ENCODE measurements around the gene PTPRM. TPM values are rescaled to one million over a fixed set of nuclear protein-coding genes. Genes with fewer than 3 reads are reported as not detected.

PTPRM gene
- total RNA-seq, 1 donor from 2014 or later, result 131 TPM

DNA sequence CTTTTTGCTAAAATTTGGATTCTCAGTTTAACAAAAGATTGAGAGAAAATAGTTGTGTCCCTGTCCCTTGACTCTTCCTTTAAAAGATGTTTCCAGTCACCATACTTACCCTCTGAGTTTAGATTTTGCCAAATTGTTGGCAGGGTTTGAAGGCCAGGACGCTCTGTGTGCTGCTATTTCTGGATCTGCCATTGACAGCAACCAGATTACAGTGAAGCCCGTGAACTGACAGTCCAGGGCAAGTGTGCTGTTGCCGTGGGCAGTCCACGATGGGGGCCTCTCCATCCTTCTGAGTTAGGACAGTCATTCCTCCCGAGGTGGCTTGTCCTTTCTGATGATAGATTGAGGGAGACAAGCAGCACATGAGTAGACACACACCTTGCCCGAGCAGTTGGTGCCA, 89.9 kb downstream of the PTPRM start:
- Mint-ChIP-seq H3K27me3 (ENCODE audit: low read depth) (no peaks in the 10 kb centered on the region), H3K27ac (ENCODE audit: unreplicated experiment) (no peak overlapping the region), H3K9me3 (ENCODE audit: low read depth) (no peaks in the 10 kb centered on the region), H3K4me1 (ENCODE audit: low read depth) (peaks cover 12% of the 10 kb centered on the region), H3K4me3 (ENCODE audit: unreplicated experiment) (no peak overlapping the region), H3K36me3 (ENCODE audit: low read depth) (no peaks in the 10 kb centered on the region)
- TF ChIP-seq, protein P1, sequence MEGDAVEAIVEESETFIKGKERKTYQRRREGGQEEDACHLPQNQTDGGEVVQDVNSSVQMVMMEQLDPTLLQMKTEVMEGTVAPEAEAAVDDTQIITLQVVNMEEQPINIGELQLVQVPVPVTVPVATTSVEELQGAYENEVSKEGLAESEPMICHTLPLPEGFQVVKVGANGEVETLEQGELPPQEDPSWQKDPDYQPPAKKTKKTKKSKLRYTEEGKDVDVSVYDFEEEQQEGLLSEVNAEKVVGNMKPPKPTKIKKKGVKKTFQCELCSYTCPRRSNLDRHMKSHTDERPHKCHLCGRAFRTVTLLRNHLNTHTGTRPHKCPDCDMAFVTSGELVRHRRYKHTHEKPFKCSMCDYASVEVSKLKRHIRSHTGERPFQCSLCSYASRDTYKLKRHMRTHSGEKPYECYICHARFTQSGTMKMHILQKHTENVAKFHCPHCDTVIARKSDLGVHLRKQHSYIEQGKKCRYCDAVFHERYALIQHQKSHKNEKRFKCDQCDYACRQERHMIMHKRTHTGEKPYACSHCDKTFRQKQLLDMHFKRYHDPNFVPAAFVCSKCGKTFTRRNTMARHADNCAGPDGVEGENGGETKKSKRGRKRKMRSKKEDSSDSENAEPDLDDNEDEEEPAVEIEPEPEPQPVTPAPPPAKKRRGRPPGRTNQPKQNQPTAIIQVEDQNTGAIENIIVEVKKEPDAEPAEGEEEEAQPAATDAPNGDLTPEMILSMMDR (IDR thresholded peaks at IDR 0.05), result no peak
- DNase-seq (ENCODE audit: low spot score), result no peak

- Mint-ChIP-seq H3K4me1 (ENCODE audit: low read depth) (peaks cover 12% of the 10 kb centered on the region), H3K36me3 (ENCODE audit: low read depth) (no peaks in the 10 kb centered on the region), H3K9me3 (ENCODE audit: low read depth) (no peaks in the 10 kb centered on the region), H3K27ac (ENCODE audit: unreplicated experiment) (no peak overlapping the region), H3K27me3 (ENCODE audit: low read depth) (no peaks in the 10 kb centered on the region), H3K4me3 (ENCODE audit: unreplicated experiment) (no peak overlapping the region)
- DNase-seq (ENCODE audit: low spot score), result no peak
- TF ChIP-seq, protein P1 (IDR thresholded peaks at IDR 0.05), result no peak
These were observed 90.8 kb downstream of the PTPRM start for GRCh38 chr18:7657937-7658336.

DNA sequence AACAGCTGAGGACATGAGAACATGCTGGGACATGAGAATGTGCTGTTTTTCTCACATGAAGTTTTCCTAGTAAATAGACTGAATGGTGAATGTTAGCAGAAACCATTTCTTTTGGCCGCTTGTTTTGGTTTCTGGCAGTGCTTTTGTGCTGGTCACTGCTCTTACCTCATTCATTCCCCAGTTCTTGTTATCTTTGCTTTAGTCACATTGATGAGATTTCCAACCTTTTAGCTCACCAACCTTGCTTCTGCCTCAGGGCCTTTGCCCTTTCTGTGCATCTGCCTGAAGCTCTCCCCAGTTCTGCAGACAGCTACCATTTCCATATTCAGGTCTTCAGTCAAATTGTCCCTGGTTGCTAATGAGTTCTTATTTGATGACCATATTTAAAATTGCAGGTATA, 91.6 kb downstream of the PTPRM start:
- H3K27ac Mint-ChIP-seq (ENCODE audit: unreplicated experiment), result no peak overlapping the region
- H3K27me3 Mint-ChIP-seq (ENCODE audit: low read depth), result no peaks in the 10 kb centered on the region
- H3K4me3 Mint-ChIP-seq (ENCODE audit: unreplicated experiment), result no peak overlapping the region
- peaks cover 19% of the 10 kb centered on the region for H3K4me1 Mint-ChIP-seq (ENCODE audit: low read depth)
- H3K36me3 Mint-ChIP-seq (ENCODE audit: low read depth), result no peaks in the 10 kb centered on the region
- H3K9me3 Mint-ChIP-seq (ENCODE audit: low read depth), result no peaks in the 10 kb centered on the region
- DNase-seq (ENCODE audit: low spot score), result no peak
- TF ChIP-seq, protein P1 (IDR thresholded peaks at IDR 0.05), result no peak

- no peaks in the 10 kb centered on the region for H3K36me3 Mint-ChIP-seq (ENCODE audit: low read depth)
- TF ChIP-seq, protein P1 (IDR thresholded peaks at IDR 0.05), result no peak
- H3K9me3 Mint-ChIP-seq (ENCODE audit: low read depth), result no peaks in the 10 kb centered on the region
- DNase-seq (ENCODE audit: low spot score), result no peak
- H3K4me1 Mint-ChIP-seq (ENCODE audit: low read depth), result peaks cover 26% of the 10 kb centered on the region
- H3K27me3 Mint-ChIP-seq (ENCODE audit: low read depth), result no peaks in the 10 kb centered on the region
- no peak overlapping the region for H3K27ac Mint-ChIP-seq (ENCODE audit: unreplicated experiment)
- no peak overlapping the region for H3K4me3 Mint-ChIP-seq (ENCODE audit: unreplicated experiment)
These were observed 94.1 kb downstream of the PTPRM start for GRCh38 chr18:7661207-7661606.

- H3K27me3 Mint-ChIP-seq (ENCODE audit: low read depth), result no peaks in the 10 kb centered on the region
- H3K36me3 Mint-ChIP-seq (ENCODE audit: low read depth), result no peaks in the 10 kb centered on the region
- peaks cover 23% of the 10 kb centered on the region for H3K4me1 Mint-ChIP-seq (ENCODE audit: low read depth)
- TF ChIP-seq, protein P1 (IDR thresholded peaks at IDR 0.05), result no peak
- no peak overlapping the region for H3K4me3 Mint-ChIP-seq (ENCODE audit: unreplicated experiment)
- H3K9me3 Mint-ChIP-seq (ENCODE audit: low read depth), result no peaks in the 10 kb centered on the region
- no peak overlapping the region for H3K27ac Mint-ChIP-seq (ENCODE audit: unreplicated experiment)
- DNase-seq (ENCODE audit: low spot score), result no peak
These were observed 95.8 kb downstream of the PTPRM start for GRCh38 chr18:7662866-7663265.
